GM12874 (cell line): ENCODE data around the gene SORBS2.

ENCODE experiments used
- TF ChIP-seq, protein P1 (sequence below): IDR thresholded peaks from 2 replicates; pipeline ENCODE4 v1.5.1; 2011; ENCODE audit warnings: low read depth, mild to moderate bottlenecking, control low read depth, low read length, moderate library complexity; ENCODE audit not compliant: insufficient read depth

Gene SORBS2

GRCh38 chr4:185821029-185821419, 9.0 kb upstream of the SORBS2 start:
- TF ChIP-seq, protein P1, sequence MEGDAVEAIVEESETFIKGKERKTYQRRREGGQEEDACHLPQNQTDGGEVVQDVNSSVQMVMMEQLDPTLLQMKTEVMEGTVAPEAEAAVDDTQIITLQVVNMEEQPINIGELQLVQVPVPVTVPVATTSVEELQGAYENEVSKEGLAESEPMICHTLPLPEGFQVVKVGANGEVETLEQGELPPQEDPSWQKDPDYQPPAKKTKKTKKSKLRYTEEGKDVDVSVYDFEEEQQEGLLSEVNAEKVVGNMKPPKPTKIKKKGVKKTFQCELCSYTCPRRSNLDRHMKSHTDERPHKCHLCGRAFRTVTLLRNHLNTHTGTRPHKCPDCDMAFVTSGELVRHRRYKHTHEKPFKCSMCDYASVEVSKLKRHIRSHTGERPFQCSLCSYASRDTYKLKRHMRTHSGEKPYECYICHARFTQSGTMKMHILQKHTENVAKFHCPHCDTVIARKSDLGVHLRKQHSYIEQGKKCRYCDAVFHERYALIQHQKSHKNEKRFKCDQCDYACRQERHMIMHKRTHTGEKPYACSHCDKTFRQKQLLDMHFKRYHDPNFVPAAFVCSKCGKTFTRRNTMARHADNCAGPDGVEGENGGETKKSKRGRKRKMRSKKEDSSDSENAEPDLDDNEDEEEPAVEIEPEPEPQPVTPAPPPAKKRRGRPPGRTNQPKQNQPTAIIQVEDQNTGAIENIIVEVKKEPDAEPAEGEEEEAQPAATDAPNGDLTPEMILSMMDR = no peak

DNA sequence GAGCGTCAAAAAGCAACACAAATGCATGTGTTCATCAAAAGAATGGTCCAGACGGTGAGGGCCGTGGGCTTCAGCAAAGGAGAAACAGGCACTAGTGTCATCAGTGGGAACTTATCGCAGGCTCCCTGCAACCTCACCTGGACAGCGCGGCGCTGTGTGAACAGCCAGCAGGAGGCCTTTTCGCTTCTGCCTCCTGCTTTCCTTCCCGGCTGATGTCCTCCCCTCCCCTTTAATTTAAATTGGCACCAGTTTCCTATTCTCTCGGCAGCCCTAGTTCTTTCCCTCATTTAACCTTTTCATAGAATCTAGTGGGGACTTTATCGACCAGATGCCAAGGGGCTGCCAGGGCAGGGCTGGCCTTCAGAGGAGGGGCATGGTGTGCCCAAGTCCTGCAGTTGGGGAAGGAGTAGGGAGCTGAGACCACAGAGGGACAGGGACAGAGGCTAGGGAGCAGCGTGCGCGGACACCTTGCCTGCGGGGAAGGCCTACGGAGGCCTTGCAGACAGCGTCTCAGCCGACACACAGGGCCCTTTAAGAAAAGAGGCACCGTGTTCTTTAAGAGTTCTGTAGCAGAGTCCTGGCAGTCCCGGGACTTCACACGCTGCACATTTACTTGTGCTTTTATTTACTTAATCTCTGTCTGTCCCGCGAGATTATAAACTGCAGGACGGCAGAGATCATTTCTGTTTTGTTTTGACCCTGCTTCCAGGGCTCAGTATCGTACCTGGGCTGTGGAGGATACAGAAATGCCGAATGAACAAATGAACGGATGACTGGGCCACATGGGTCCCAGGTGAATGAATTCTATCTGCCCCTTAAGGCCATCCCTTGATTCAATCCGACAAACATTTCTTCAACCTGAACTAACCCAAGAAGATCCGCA, 8.4 kb upstream of the SORBS2 start:
- TF ChIP-seq, protein P1 = no peak

DNA sequence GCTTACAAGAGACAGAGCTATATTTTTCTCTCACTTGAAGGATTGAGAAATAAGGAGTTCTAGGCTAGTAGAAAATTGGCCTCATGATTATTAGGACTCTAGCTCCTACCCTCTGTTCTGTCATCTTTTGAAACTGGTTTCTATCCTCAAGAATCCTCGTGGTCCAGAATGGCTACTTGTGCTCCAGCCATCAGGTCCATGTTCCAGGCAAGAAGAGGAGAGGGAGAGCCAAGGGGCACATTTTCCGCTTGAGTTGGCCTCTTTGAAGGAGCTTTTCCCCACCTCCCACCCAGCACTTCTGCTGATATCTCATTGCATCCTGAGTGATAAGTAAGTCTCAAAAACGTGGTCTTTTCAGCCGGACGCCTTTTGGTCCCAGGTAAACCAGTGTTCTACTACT, 7.2 kb upstream of the SORBS2 start:
- TF ChIP-seq, protein P1 = no peak

- TF ChIP-seq, protein P1 = no peak
Observed at GRCh38 chr4:185817403-185817818, 5.4 kb upstream of the SORBS2 start.

- TF ChIP-seq, protein P1 = no peak
Observed at GRCh38 chr4:185813133-185813532, 1.1 kb upstream of the SORBS2 start.

DNA sequence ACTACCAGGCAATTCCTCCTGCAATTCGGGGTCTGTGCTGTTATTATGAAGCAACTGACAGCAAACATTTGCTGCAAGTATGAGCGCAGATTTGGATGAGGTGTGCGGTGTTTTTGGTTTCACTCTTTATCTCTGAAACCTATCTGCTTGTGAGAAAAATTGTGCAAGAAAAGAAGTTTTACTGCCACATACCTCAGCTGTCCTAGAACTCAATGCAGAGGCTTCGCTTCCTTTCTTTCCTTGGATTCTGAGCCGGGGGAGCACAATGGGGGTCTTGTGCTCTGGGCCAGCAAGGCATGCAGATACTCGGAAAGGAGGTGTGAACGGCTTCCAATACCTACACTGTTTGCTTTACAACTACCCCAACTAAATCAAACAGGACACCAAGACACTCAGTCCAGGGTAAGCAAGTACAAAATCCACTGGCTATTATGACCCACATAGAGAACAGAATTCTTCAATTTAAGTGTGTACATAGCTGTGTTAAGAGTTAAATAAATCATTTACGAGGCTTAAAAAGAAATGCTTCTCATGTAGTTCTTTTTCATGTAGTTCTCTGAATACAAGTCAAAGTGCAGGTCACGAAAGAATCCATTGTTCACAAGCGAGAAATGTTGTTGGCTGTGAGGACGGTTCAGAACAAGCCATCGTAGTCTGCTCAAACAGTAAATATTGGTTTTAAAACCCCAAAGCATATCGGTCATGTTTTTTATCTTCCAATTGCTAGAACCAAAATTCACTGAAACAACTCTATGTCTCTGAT, 1.1 kb downstream of the SORBS2 start:
- TF ChIP-seq, protein P1 = no peak

DNA sequence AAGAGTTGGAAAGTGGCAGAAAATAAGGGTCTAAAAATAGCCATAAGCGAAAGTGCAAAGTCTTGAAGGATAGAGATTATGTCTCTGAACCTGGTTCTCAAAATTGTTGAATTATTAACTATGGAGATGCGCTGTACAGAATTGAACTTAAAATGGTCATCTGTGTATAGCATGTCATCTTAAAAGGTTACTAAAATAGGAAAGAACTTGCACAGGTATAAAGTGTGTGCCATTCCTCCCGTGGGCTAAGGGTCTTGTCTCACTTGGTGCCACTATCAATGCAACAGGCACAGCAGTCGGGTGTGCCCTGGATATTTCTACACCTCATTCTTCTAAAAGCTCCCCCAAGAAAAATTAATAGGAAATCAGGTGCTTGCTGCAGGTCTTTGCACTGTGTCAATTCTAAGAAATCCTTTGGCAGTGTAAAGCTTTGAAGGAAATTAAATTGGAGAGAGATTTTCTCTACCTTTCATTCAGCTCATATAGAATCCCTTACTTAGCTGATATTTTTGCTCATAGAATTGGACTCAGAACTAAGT, 2.4 kb downstream of the SORBS2 start:
- TF ChIP-seq, protein P1 = no peak
